GM23338 (cell line): ENCODE measurements around the gene BRICD5. TPM values are rescaled to one million over a fixed set of nuclear protein-coding genes. Genes with fewer than 3 reads are reported as not detected.

Experiments
- ATAC-seq: fragments of 200-7000 bp; cut with Tn5 transposase; 3 replicates; pipeline ENCODE4 v1.9.1; 2020
- DNase-seq: peaks from one replicate; pipeline ENCODE4 v3.0.0-alpha.2; 2015; ENCODE audit warnings: low spot score
- H2AFZ ChIP-seq: fragments of 200-600 bp; sonication (generic); 2 replicates; pipeline ENCODE4 v1.8.0; 2016; ENCODE audit warnings: antibody characterized with exemption, mild to moderate bottlenecking, moderate library complexity
- H3F3A ChIP-seq: fragments of 200-600 bp; sonication (generic); replicated peaks from 2 replicates; pipeline ENCODE4 v1.8.0; 2017; ENCODE audit warnings: antibody characterized with exemption, mixed run types, low read depth
- H3K27ac ChIP-seq: fragments of 200-600 bp; sonication (generic); 2 replicates; pipeline ENCODE4 v1.6.1; 2016; ENCODE audit warnings: low read depth
- H3K27me3 ChIP-seq: fragments of 200-600 bp; sonication (generic); 2 replicates; pipeline ENCODE4 v1.8.0; 2016; ENCODE audit warnings: mild to moderate bottlenecking, mixed run types, moderate library complexity; ENCODE audit not compliant: insufficient read depth
- H3K36me3 ChIP-seq: fragments of 200-600 bp; sonication (generic); 2 replicates; pipeline ENCODE4 v1.8.0; 2016; ENCODE audit warnings: mild to moderate bottlenecking; ENCODE audit not compliant: insufficient read depth
- H3K4me1 ChIP-seq: fragments of 200-600 bp; sonication (generic); 2 replicates; pipeline ENCODE4 v1.8.0; 2016; ENCODE audit warnings: mild to moderate bottlenecking, moderate library complexity; ENCODE audit not compliant: insufficient read depth
- H3K4me2 ChIP-seq: fragments of 200-600 bp; sonication (generic); 2 replicates; pipeline ENCODE4 v1.7.1; 2017; ENCODE audit warnings: mixed run types
- H3K4me3 ChIP-seq: fragments of 200-600 bp; sonication (generic); 2 replicates; pipeline ENCODE4 v1.6.1; 2016; ENCODE audit warnings: mixed run types
- H3K79me2 ChIP-seq: fragments of 200-600 bp; sonication (generic); replicated peaks from 2 replicates; pipeline ENCODE4 v1.8.0; 2017; ENCODE audit warnings: mild to moderate bottlenecking; ENCODE audit not compliant: insufficient read depth
- H3K9me2 ChIP-seq: fragments of 200-600 bp; sonication (generic); 2 replicates; pipeline ENCODE4 v1.8.0; 2017; ENCODE audit not compliant: insufficient read depth
- H4K20me1 ChIP-seq: fragments of 200-600 bp; sonication (generic); replicated peaks from 2 replicates; pipeline ENCODE4 v1.8.0; 2017; ENCODE audit warnings: mild to moderate bottlenecking; ENCODE audit not compliant: insufficient read depth
- H3K27ac Mint-ChIP-seq: 2 replicates; pipeline ENCODE4 v1.8.0; 2020; ENCODE audit warnings: inconsistent platforms, mild to moderate bottlenecking, moderate library complexity, mixed read lengths
- H3K27me3 Mint-ChIP-seq: 3 replicates; pipeline ENCODE4 v1.8.0; 2022; ENCODE audit warnings: low read depth, mild to moderate bottlenecking, moderate library complexity, mixed read lengths, inconsistent platforms; ENCODE audit not compliant: insufficient read depth, poor library complexity
- H3K36me3 Mint-ChIP-seq: 3 replicates; pipeline ENCODE4 v1.8.0; 2021; ENCODE audit warnings: low read depth, mild to moderate bottlenecking, inconsistent platforms, moderate library complexity, mixed read lengths
- H3K4me1 Mint-ChIP-seq: 3 replicates; pipeline ENCODE4 v1.8.0; 2020; ENCODE audit warnings: mild to moderate bottlenecking, inconsistent platforms, mixed read lengths
- H3K4me3 Mint-ChIP-seq: 3 replicates; pipeline ENCODE4 v1.8.0; 2021; ENCODE audit warnings: moderate library complexity, mild to moderate bottlenecking, inconsistent platforms, mixed read lengths
- H3K9me3 Mint-ChIP-seq: 3 replicates; pipeline ENCODE4 v1.8.0; 2020; ENCODE audit warnings: moderate library complexity, mild to moderate bottlenecking, inconsistent platforms, mixed read lengths
- CREB1 ChIP-seq: fragments of 250-450 bp; sonication (Bioruptor Pico); IDR thresholded peaks from 2 replicates; pipeline ENCODE4 v1.5.0; 2020; ENCODE audit warnings: low read depth, mild to moderate bottlenecking, moderate library complexity
- EZH2phosphoT487 ChIP-seq: fragments of 200-600 bp; sonication (generic); IDR thresholded peaks from one replicate; pipeline ENCODE4 v1.8.1; 2018; ENCODE audit warnings: antibody characterized with exemption; ENCODE audit not compliant: unreplicated experiment
- NANOG ChIP-seq: IDR thresholded peaks from 2 replicates; pipeline ENCODE4 v1.6.1; 2016; ENCODE audit warnings: antibody characterized with exemption, borderline replicate concordance
- ZNF114 ChIP-seq: fragments of 250-450 bp; sonication (Bioruptor Pico); IDR thresholded peaks from 2 replicates; pipeline ENCODE4 v1.5.0; 2020; ENCODE audit warnings: mild to moderate bottlenecking, moderate library complexity
- polyA plus RNA-seq: library from polyadenylated mRNA; unstranded; fragments of >200 nt; fragmentation: Nextera tagmentation; extraction: Ambion mirVana; gene quantifications from 2 replicates; pipeline ENCODE4 v1.2.1, GENCODE V29; 2016
- total RNA-seq: library from RNA; depleted of rRNA; stranded (reverse); fragments of >200 nt; shearing (Covaris generic); gene quantifications from 2 replicates; pipeline ENCODE4 v1.2.3, GENCODE V29; 2014
- TF ChIP-seq, protein P1 (sequence below): IDR thresholded peaks from one replicate; pipeline ENCODE4 v1.6.1; 2018; ENCODE audit warnings: antibody characterized with exemption; ENCODE audit not compliant: unreplicated experiment
- TF ChIP-seq, protein P2 (sequence below): IDR thresholded peaks from 2 replicates; pipeline ENCODE4 v1.6.1; 2016; ENCODE audit warnings: antibody characterized with exemption
- TF ChIP-seq, protein P3 (sequence below): fragments of 250-450 bp; sonication (Bioruptor Pico); IDR thresholded peaks from 2 replicates; pipeline ENCODE4 v1.5.0; 2020; ENCODE audit warnings: mild to moderate bottlenecking, moderate library complexity
- TF ChIP-seq, protein P4 (sequence below), 2 experiments: fragments of 200-600 bp in 1 of 2; sonication (generic) in 1 of 2; conservative IDR thresholded peaks; 2 replicates each; pipeline versions ENCODE4 v1.5.1 to v1.6.1; 2016 to 2017; ENCODE audit warnings: antibody characterized with exemption in 2 of 2, low read depth in 2 of 2, mild to moderate bottlenecking in 2 of 2, moderate library complexity in 1 of 2

BRICD5 gene
- total and polyA plus RNA-seq, 2 experiments from 2014 or later = 5.3 to 6.3 TPM

DNA sequence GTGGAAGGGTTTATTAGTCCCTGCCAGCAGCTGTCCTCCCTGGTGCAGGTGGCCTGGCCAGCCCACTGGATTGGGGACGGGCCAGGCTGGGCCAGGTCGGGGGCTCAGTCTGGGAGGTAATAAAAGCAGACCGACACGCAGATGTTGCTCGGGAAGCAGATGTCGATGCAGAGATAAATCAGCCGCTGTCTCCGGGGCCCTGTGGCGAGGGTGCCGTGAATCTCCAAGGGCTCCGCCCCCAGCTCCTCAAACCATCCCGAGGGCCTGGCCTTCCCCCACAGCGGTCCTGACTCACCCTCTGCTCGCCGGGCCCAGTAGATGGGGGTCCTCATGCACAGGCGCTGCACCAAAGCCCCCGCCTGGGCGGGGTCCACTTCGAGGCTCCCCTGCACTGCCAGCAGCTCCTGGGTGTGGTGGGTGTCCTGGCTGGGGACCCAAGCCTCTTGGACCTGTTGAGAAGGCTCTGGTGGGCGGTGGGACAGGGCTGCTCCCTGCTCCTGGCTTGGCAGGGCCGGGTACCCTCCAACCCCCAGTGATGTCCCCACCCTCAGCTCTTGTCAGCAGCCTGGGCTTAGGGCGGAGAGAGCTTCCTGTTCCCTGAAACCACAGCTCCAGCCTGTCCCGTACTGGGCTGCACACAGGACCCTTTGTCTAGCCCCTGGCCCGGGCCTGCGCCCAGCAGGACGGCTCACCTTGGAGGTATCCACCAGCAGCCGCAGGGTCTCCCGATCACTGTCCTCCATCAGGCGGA is 1.2 kb downstream of the BRICD5 start (continued):
- TF ChIP-seq, protein P1, sequence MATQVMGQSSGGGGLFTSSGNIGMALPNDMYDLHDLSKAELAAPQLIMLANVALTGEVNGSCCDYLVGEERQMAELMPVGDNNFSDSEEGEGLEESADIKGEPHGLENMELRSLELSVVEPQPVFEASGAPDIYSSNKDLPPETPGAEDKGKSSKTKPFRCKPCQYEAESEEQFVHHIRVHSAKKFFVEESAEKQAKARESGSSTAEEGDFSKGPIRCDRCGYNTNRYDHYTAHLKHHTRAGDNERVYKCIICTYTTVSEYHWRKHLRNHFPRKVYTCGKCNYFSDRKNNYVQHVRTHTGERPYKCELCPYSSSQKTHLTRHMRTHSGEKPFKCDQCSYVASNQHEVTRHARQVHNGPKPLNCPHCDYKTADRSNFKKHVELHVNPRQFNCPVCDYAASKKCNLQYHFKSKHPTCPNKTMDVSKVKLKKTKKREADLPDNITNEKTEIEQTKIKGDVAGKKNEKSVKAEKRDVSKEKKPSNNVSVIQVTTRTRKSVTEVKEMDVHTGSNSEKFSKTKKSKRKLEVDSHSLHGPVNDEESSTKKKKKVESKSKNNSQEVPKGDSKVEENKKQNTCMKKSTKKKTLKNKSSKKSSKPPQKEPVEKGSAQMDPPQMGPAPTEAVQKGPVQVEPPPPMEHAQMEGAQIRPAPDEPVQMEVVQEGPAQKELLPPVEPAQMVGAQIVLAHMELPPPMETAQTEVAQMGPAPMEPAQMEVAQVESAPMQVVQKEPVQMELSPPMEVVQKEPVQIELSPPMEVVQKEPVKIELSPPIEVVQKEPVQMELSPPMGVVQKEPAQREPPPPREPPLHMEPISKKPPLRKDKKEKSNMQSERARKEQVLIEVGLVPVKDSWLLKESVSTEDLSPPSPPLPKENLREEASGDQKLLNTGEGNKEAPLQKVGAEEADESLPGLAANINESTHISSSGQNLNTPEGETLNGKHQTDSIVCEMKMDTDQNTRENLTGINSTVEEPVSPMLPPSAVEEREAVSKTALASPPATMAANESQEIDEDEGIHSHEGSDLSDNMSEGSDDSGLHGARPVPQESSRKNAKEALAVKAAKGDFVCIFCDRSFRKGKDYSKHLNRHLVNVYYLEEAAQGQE = no peak
- TF ChIP-seq ZNF114 (CRISPR knock-in tag) (no peak), NANOG (no peak)
- TF ChIP-seq, protein P2, sequence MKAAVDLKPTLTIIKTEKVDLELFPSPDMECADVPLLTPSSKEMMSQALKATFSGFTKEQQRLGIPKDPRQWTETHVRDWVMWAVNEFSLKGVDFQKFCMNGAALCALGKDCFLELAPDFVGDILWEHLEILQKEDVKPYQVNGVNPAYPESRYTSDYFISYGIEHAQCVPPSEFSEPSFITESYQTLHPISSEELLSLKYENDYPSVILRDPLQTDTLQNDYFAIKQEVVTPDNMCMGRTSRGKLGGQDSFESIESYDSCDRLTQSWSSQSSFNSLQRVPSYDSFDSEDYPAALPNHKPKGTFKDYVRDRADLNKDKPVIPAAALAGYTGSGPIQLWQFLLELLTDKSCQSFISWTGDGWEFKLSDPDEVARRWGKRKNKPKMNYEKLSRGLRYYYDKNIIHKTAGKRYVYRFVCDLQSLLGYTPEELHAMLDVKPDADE = no peak

DNA sequence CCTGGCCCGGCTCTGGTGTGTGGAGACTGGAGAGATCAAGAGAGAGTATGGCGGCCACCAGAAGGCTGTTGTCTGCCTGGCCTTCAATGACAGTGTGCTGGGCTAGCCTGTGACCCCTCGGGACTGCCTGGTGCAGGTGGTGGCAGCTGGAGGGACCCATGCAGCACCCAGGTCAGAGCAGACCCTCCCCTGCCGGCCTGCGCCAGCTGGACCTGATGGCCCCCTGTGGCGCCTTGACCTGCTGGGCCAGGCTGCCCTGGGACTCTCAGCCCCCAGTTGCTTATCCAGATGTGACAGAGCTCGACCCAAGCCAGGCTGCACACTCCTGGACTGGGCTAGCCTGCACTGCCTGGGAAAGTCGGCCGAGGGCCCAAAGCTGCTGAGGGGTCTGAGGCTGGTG is 1.9 kb downstream of the BRICD5 start:
- Histone ChIP-seq H3K27me3 (no peaks in the 10 kb centered on the region), H3K4me1 (peaks cover 14% of the 10 kb centered on the region; the same call in 1 of the 2 replicates), H2AFZ (no peak overlapping the region), H3K27ac (no peak overlapping the region), H3K9me2 (no peaks in the 10 kb centered on the region), H3F3A (peaks cover 29% of the 10 kb centered on the region; the same call in 1 of the 2 replicates), H4K20me1 (peaks cover 18% of the 10 kb centered on the region), H3K79me2 (peaks cover 15% of the 10 kb centered on the region), H3K4me3 (no peak overlapping the region), H3K4me2 (no peak overlapping the region), H3K36me3 (0 out of 2 replicates have a peak, but pooled peaks cover 5% of the 10 kb centered on the region)
- H3K9me3 Mint-ChIP-seq = no peaks in the 10 kb centered on the region
- peaks cover 31% of the 10 kb centered on the region for H3K4me1 Mint-ChIP-seq
- H3K36me3 Mint-ChIP-seq = peaks cover 35% of the 10 kb centered on the region
- H3K4me3 Mint-ChIP-seq = no peak overlapping the region
- ATAC-seq = no peak
- no peak for DNase-seq
- H3K27me3 Mint-ChIP-seq = peaks cover 21% of the 10 kb centered on the region
- H3K27ac Mint-ChIP-seq = no peak overlapping the region
- TF ChIP-seq, protein P3, sequence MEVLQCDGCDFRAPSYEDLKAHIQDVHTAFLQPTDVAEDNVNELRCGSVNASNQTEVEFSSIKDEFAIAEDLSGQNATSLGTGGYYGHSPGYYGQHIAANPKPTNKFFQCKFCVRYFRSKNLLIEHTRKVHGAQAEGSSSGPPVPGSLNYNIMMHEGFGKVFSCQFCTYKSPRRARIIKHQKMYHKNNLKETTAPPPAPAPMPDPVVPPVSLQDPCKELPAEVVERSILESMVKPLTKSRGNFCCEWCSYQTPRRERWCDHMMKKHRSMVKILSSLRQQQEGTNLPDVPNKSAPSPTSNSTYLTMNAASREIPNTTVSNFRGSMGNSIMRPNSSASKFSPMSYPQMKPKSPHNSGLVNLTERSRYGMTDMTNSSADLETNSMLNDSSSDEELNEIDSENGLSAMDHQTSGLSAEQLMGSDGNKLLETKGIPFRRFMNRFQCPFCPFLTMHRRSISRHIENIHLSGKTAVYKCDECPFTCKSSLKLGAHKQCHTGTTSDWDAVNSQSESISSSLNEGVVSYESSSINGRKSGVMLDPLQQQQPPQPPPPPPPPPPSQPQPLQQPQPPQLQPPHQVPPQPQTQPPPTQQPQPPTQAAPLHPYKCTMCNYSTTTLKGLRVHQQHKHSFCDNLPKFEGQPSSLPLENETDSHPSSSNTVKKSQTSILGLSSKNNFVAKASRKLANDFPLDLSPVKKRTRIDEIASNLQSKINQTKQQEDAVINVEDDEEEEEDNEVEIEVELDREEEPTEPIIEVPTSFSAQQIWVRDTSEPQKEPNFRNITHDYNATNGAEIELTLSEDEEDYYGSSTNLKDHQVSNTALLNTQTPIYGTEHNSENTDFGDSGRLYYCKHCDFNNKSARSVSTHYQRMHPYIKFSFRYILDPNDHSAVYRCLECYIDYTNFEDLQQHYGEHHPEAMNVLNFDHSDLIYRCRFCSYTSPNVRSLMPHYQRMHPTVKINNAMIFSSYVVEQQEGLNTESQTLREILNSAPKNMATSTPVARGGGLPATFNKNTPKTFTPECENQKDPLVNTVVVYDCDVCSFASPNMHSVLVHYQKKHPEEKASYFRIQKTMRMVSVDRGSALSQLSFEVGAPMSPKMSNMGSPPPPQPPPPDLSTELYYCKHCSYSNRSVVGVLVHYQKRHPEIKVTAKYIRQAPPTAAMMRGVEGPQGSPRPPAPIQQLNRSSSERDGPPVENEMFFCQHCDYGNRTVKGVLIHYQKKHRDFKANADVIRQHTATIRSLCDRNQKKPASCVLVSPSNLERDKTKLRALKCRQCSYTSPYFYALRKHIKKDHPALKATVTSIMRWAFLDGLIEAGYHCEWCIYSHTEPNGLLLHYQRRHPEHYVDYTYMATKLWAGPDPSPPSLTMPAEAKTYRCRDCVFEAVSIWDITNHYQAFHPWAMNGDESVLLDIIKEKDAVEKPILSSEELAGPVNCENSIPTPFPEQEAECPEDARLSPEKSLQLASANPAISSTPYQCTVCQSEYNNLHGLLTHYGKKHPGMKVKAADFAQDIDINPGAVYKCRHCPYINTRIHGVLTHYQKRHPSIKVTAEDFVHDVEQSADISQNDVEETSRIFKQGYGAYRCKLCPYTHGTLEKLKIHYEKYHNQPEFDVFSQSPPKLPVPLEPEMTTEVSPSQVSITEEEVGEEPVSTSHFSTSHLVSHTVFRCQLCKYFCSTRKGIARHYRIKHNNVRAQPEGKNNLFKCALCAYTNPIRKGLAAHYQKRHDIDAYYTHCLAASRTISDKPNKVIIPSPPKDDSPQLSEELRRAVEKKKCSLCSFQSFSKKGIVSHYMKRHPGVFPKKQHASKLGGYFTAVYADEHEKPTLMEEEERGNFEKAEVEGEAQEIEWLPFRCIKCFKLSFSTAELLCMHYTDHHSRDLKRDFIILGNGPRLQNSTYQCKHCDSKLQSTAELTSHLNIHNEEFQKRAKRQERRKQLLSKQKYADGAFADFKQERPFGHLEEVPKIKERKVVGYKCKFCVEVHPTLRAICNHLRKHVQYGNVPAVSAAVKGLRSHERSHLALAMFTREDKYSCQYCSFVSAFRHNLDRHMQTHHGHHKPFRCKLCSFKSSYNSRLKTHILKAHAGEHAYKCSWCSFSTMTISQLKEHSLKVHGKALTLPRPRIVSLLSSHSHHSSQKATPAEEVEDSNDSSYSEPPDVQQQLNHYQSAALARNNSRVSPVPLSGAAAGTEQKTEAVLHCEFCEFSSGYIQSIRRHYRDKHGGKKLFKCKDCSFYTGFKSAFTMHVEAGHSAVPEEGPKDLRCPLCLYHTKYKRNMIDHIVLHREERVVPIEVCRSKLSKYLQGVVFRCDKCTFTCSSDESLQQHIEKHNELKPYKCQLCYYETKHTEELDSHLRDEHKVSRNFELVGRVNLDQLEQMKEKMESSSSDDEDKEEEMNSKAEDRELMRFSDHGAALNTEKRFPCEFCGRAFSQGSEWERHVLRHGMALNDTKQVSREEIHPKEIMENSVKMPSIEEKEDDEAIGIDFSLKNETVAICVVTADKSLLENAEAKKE (CRISPR knock-in tag) = no peak
- no peak for TF ChIP-seq ZNF114 (CRISPR knock-in tag)
- TF ChIP-seq EZH2phosphoT487 = no peak
- no peak for TF ChIP-seq CREB1 (CRISPR knock-in tag)
- TF ChIP-seq, protein P4, sequence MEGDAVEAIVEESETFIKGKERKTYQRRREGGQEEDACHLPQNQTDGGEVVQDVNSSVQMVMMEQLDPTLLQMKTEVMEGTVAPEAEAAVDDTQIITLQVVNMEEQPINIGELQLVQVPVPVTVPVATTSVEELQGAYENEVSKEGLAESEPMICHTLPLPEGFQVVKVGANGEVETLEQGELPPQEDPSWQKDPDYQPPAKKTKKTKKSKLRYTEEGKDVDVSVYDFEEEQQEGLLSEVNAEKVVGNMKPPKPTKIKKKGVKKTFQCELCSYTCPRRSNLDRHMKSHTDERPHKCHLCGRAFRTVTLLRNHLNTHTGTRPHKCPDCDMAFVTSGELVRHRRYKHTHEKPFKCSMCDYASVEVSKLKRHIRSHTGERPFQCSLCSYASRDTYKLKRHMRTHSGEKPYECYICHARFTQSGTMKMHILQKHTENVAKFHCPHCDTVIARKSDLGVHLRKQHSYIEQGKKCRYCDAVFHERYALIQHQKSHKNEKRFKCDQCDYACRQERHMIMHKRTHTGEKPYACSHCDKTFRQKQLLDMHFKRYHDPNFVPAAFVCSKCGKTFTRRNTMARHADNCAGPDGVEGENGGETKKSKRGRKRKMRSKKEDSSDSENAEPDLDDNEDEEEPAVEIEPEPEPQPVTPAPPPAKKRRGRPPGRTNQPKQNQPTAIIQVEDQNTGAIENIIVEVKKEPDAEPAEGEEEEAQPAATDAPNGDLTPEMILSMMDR (conservative IDR thresholded peaks at IDR 0.05; ENCODE audit: low read depth in 2 of 2) = no peak
